MG63 (cell line): ENCODE measurements around the gene OR51T1. TPM values are rescaled to one million over a fixed set of nuclear protein-coding genes. Genes with fewer than 3 reads are reported as not detected.
A peak's percentile ranks its signal among the peaks of the same experiment; 100 is the strongest.
"Not testable (repeated sequence)": the region's sequence is repeated elsewhere in the genome, so short reads cannot be mapped to it uniquely, and the experiment has no call there.

Source experiments
- DNase-seq: peaks from one replicate; pipeline ENCODE4 v3.0.0-alpha.2; 2020
- H3K27me3 ChIP-seq: fragments of 250-450 bp; sonication (Bioruptor Pico); 2 replicates; pipeline ENCODE4 v1.5.1; 2020; ENCODE audit warnings: mild to moderate bottlenecking, moderate library complexity
- H3K36me3 ChIP-seq: fragments of 250-450 bp; sonication (Bioruptor Pico); 2 replicates; pipeline ENCODE4 v1.5.1; 2020; ENCODE audit warnings: mild to moderate bottlenecking, moderate library complexity
- H3K4me3 ChIP-seq: fragments of 250-450 bp; sonication (Bioruptor Pico); 2 replicates; pipeline ENCODE4 v1.5.1; 2020; ENCODE audit warnings: mild to moderate bottlenecking, moderate library complexity
- H3K9me3 ChIP-seq: fragments of 250-450 bp; sonication (Bioruptor Pico); 2 replicates; pipeline ENCODE4 v1.5.1; 2020; ENCODE audit warnings: mild to moderate bottlenecking, moderate library complexity
- total RNA-seq: library from RNA; depleted of rRNA; stranded (reverse); fragments of >200 nt; shearing (Covaris generic); gene quantifications from 2 replicates; pipeline ENCODE4 v1.2.3, GENCODE V29; 2014; ENCODE audit warnings: low replicate concordance; rRNA removed

The OR51T1 gene, protein sequence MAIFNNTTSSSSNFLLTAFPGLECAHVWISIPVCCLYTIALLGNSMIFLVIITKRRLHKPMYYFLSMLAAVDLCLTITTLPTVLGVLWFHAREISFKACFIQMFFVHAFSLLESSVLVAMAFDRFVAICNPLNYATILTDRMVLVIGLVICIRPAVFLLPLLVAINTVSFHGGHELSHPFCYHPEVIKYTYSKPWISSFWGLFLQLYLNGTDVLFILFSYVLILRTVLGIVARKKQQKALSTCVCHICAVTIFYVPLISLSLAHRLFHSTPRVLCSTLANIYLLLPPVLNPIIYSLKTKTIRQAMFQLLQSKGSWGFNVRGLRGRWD
- total RNA-seq, result not detected in 2 replicates

DNA sequence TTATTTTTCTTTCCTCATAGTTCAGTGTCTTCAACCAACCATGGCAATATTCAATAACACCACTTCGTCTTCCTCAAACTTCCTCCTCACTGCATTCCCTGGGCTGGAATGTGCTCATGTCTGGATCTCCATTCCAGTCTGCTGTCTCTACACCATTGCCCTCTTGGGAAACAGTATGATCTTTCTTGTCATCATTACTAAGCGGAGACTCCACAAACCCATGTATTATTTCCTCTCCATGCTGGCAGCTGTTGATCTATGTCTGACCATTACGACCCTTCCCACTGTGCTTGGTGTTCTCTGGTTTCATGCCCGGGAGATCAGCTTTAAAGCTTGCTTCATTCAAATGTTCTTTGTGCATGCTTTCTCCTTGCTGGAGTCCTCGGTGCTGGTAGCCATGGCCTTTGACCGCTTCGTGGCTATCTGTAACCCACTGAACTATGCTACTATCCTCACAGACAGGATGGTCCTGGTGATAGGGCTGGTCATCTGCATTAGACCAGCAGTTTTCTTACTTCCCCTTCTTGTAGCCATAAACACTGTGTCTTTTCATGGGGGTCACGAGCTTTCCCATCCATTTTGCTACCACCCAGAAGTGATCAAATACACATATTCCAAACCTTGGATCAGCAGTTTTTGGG is at the start of gene OR51T1:
OR51T1 (plus strand) TSS at position 41 of the 641 bp plus-strand sequence; CDS start at position 41, 0 bp downstream.
- Histone ChIP-seq H3K9me3 (no peaks in the 10 kb centered on the region), H3K4me3 (no peak within 1 kb of the TSS), H3K27me3 (no peaks in the 10 kb centered on the region), H3K36me3 (no peaks in the 10 kb centered on the region)
- peak; percentile 8 for DNase-seq

GRCh38 chr11:4839851-4840549 is 41.7 kb upstream of the OR51T1 start:
- no peaks in the 10 kb centered on the region for H3K36me3 ChIP-seq
- H3K4me3 ChIP-seq, result no peak overlapping the region
- H3K27me3 ChIP-seq, result no peaks in the 10 kb centered on the region
- H3K9me3 ChIP-seq, result no peaks in the 10 kb centered on the region
- peak; percentile 42 for DNase-seq

- Histone ChIP-seq H3K9me3 (no peaks in the 10 kb centered on the region), H3K4me3 (no peak within 1 kb of the TSS), H3K36me3 (no peaks in the 10 kb centered on the region), H3K27me3 (no peaks in the 10 kb centered on the region)
- DNase-seq, result no peak
Measured at GRCh38 chr11:4848908-4849532, 32.7 kb upstream of the OR51T1 start, which contains the start of gene OR51S1. OR51S1 (minus strand) TSS chr11:4849208; CDS start chr11:4849208, 0 bp downstream.

GRCh38 chr11:4851033-4851432 is 30.7 kb upstream of the OR51T1 start:
- H3K36me3 ChIP-seq, result no peaks in the 10 kb centered on the region
- H3K9me3 ChIP-seq, result no peaks in the 10 kb centered on the region
- no peaks in the 10 kb centered on the region for H3K27me3 ChIP-seq
- peak; percentile 50 for DNase-seq
- no peak overlapping the region for H3K4me3 ChIP-seq

DNA sequence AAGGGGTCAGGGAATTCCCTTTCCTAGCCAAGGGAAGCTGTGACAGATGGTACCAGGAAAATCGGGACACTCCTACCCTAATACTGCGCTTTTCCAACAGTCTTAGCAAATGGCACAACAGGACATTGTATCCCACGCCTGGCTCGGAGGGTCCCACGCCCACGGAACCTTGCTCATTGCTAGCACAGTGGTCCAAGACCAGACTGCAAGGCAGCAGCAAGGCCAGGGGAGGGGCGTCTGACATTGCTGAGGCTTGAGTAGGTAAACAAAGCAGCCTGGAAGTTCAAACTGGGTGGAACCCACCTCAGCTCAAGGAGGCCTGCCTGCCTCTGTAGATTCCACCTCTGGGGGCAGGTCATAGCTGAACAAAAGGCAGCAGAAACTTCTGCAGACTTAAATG is 27.4 kb upstream of the OR51T1 start:
- H3K27me3 ChIP-seq, DNase-seq, H3K4me3 ChIP-seq, H3K9me3 ChIP-seq, H3K36me3 ChIP-seq: not testable (repeated sequence)

- Histone ChIP-seq H3K9me3 (no peaks in the 10 kb centered on the region), H3K36me3 (no peaks in the 10 kb centered on the region), H3K4me3 (no peak overlapping the region), H3K27me3 (no peaks in the 10 kb centered on the region)
- no peak for DNase-seq
Measured at GRCh38 chr11:4862447-4863236, 19.1 kb upstream of the OR51T1 start.

- DNase-seq, result no peak
- H3K4me3 ChIP-seq, result no peak overlapping the region
Measured at GRCh38 chr11:4863876-4864275, 17.8 kb upstream of the OR51T1 start.

DNA sequence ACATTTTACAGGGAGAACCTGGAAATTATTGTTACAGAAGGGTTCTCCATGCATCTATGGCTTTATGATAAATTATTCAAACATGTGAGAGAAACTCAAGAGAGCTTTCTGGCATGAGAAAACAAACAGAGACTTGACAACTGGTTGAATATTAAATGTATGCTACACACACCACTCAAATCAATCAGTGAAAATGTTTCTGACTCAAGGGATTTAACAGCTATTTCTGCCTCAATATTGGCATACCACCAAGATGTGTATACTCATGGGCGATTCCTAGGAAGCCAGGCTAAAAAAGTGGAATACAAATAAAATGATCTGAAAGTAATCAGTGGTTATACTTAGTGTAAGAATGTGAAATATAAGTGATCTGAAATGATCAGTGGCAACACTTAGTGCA is 15.8 kb upstream of the OR51T1 start:
- Histone ChIP-seq H3K27me3 (no peaks in the 10 kb centered on the region), H3K4me3 (no peak overlapping the region), H3K9me3 (no peaks in the 10 kb centered on the region), H3K36me3 (no peaks in the 10 kb centered on the region)
- DNase-seq, result no peak

More at GRCh38 chr11:4863876-4864275, 17.8 kb upstream of the OR51T1 start:
- Histone ChIP-seq H3K9me3 (no peaks in the 10 kb centered on the region), H3K36me3 (no peaks in the 10 kb centered on the region), H3K27me3 (no peaks in the 10 kb centered on the region)

DNA sequence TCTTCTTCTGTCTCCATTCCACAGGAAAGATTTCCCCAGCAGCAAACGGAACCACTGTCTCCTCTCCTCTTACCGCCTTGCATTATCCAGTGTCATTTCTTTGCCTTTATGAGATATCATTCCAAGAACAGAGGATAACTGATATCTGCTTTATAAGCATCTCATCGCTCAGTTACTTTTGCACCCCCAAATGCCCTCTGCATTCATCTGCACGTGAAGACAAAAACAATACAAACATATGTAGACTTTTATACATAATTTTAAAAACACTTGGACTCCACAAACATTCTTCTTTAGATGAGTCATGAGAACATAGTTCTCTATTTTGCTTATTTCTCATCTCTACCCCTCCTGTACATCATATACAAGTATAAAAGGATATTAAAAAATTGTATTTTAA is 512 bp upstream of the OR51T1 start:
- Histone ChIP-seq H3K36me3 (no peaks in the 10 kb centered on the region), H3K9me3 (no peaks in the 10 kb centered on the region), H3K27me3 (no peaks in the 10 kb centered on the region), H3K4me3 (no peak overlapping the region)
- no peak for DNase-seq

DNA sequence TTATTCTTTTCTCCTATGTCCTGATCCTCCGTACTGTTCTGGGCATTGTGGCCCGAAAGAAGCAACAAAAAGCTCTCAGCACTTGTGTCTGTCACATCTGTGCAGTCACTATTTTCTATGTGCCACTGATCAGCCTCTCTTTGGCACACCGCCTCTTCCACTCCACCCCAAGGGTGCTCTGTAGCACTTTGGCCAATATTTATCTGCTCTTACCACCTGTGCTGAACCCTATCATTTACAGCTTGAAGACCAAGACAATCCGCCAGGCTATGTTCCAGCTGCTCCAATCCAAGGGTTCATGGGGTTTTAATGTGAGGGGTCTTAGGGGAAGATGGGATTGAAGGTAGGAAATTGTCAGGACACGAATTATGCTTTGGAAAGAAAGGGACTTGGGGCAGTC is 843 bp downstream of the OR51T1 start:
- Histone ChIP-seq H3K4me3 (no peak overlapping the region), H3K36me3 (no peaks in the 10 kb centered on the region), H3K27me3 (no peaks in the 10 kb centered on the region), H3K9me3 (no peaks in the 10 kb centered on the region)
- no peak for DNase-seq

- H3K27me3 ChIP-seq, result no peaks in the 10 kb centered on the region
- no peak for DNase-seq
- H3K4me3 ChIP-seq, result no peak overlapping the region
- H3K36me3 ChIP-seq, result no peaks in the 10 kb centered on the region
- H3K9me3 ChIP-seq, result no peaks in the 10 kb centered on the region
Measured at GRCh38 chr11:4884361-4884760, 2.7 kb downstream of the OR51T1 start.

DNA sequence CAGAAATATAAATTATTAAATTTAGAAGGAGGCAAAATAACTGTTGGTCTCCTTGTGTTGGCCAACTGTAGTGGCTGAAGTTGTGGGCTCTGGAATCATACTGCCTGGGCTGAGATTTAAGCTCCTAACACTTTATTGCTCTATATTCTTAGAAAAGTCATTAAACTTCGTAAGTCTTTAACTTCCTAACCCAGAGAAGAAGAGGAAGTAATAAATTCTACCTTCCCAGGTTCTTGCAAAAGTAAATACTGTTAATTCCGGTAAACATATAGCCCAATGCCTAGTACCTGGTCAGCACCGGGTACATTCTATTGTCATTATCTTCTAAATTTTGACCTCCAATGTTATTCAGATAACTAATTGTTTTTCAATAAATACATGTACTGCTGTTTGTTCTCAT is 4.5 kb downstream of the OR51T1 start:
- H3K4me3 ChIP-seq, result no peak overlapping the region
- no peaks in the 10 kb centered on the region for H3K9me3 ChIP-seq
- DNase-seq, result no peak
- H3K27me3 ChIP-seq, result no peaks in the 10 kb centered on the region
- no peaks in the 10 kb centered on the region for H3K36me3 ChIP-seq

DNA sequence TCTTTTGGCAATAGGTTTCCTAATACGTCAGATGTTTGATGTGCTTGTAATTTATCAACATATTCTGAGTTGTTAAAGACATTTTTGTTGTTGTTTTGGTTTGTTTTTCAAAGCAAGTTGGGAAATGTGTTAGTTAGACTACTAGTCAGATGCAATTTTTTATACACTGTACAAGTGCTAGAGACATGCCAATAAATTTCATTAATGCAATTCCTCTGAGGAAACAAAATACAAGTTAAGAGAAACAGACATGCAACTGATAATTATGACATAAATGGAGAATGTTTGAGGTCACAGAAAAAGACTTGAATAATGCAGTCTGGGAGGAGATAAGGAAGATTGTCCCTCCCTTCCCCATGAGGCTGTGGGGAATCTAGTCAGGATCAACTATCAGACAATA is 5.9 kb downstream of the OR51T1 start:
- Histone ChIP-seq H3K36me3 (no peaks in the 10 kb centered on the region), H3K4me3 (no peak overlapping the region), H3K27me3 (no peaks in the 10 kb centered on the region), H3K9me3 (no peaks in the 10 kb centered on the region)
- no peak for DNase-seq

DNA sequence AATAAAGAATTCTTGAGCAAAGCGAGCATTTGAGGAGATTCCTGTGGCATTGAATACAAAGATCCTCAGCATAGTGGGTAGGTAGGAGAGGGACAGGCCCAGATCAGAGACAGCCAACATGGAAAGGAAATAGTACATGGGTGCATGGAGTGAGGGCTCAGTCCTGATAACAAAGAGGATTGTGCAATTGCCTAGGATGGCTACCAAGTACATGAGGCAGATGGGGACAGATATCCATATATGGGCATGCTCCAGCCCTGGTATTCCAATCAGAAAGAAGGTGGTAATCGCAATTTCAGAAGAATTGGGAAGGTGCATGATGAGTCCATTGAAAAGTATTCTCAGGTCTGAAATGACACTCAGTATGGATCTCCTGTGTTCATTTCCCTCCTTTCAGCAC is 8.6 kb downstream of the OR51T1 start:
- Histone ChIP-seq H3K4me3 (no peak overlapping the region), H3K9me3 (no peaks in the 10 kb centered on the region), H3K27me3 (no peaks in the 10 kb centered on the region), H3K36me3 (no peaks in the 10 kb centered on the region)
- DNase-seq, result no peak

- no peaks in the 10 kb centered on the region for H3K36me3 ChIP-seq
- DNase-seq, result no peak
- H3K9me3 ChIP-seq, result no peaks in the 10 kb centered on the region
- no peaks in the 10 kb centered on the region for H3K27me3 ChIP-seq
- H3K4me3 ChIP-seq, result no peak overlapping the region
Measured at GRCh38 chr11:4891996-4892640, 10.4 kb downstream of the OR51T1 start.

GRCh38 chr11:4903484-4903883 is 21.8 kb downstream of the OR51T1 start, which contains the start of gene OR51A7:
OR51A7 (plus strand) TSS chr11:4903783; CDS start chr11:4907370, 3,587 bp downstream.
- Histone ChIP-seq H3K4me3 (no peak within 1 kb of the TSS), H3K9me3 (no peaks in the 10 kb centered on the region; the same call in 1 of the 2 replicates)

More at GRCh38 chr11:4903484-4903883, 21.8 kb downstream of the OR51T1 start, which contains the start of gene OR51A7:
- DNase-seq, result no peak
- Histone ChIP-seq H3K27me3 (no peaks in the 10 kb centered on the region), H3K36me3 (no peaks in the 10 kb centered on the region)
